ENCODE data around the gene VSIG10L2.

DNA sequence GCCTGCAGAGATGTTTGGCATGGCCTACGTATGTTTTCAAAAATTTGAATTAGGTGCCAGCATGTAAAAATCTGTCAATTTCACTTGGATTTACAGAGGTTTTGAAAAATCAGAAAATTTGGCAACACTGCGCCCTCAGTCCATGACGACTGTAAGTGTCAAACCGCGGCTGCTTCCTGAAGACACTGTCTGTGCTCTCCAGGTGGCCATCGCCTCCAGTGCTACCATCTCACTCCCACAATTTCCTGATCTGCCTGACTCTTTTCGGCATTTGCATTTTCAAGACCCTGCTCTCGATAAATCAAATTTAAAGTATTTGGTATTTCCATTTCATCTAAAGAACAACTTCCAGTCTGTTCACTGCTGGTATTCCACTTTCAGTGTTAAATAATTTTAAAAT lies 34.6 kb downstream of the VSIG10L2 start:
- TF ChIP-seq CTCF (conservative IDR thresholded peaks at IDR 0.05; ENCODE audit: low read depth, low read length) (no peak), EZH2 (IDR thresholded peaks at IDR 0.05; ENCODE audit: borderline replicate concordance, low read depth, low read length, poor library complexity, severe bottlenecking) (no peak)
